Measurements from ENCODE around the gene SYF2.

GRCh38 chr1:25173809-25174340 lies 58.4 kb downstream of the SYF2 start:
- no peak for TF ChIP-seq EZH2 (IDR thresholded peaks at IDR 0.05; ENCODE audit: low read length, missing control alignments)
- TF ChIP-seq, protein P1, sequence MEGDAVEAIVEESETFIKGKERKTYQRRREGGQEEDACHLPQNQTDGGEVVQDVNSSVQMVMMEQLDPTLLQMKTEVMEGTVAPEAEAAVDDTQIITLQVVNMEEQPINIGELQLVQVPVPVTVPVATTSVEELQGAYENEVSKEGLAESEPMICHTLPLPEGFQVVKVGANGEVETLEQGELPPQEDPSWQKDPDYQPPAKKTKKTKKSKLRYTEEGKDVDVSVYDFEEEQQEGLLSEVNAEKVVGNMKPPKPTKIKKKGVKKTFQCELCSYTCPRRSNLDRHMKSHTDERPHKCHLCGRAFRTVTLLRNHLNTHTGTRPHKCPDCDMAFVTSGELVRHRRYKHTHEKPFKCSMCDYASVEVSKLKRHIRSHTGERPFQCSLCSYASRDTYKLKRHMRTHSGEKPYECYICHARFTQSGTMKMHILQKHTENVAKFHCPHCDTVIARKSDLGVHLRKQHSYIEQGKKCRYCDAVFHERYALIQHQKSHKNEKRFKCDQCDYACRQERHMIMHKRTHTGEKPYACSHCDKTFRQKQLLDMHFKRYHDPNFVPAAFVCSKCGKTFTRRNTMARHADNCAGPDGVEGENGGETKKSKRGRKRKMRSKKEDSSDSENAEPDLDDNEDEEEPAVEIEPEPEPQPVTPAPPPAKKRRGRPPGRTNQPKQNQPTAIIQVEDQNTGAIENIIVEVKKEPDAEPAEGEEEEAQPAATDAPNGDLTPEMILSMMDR (conservative IDR thresholded peaks at IDR 0.05 in 1 of 2, IDR thresholded peaks at IDR 0.05 in 1 of 2; ENCODE audit: low read depth in 1 of 2, low read length in 2 of 2), result no peak
